Skeletal muscle cell (primary cell): ENCODE results near the gene BRD3.

Source experiments
- DNase-seq: peaks from one replicate; pipeline ENCODE4 v3.0.0-alpha.2; 2010; ENCODE audit warnings: low read depth
- H3K4me3 ChIP-seq: 2 replicates; pipeline ENCODE4 v1.5.1; 2011; ENCODE audit warnings: low read depth, mild to moderate bottlenecking, control low read depth, low read length, moderate library complexity

BRD3 gene

DNA sequence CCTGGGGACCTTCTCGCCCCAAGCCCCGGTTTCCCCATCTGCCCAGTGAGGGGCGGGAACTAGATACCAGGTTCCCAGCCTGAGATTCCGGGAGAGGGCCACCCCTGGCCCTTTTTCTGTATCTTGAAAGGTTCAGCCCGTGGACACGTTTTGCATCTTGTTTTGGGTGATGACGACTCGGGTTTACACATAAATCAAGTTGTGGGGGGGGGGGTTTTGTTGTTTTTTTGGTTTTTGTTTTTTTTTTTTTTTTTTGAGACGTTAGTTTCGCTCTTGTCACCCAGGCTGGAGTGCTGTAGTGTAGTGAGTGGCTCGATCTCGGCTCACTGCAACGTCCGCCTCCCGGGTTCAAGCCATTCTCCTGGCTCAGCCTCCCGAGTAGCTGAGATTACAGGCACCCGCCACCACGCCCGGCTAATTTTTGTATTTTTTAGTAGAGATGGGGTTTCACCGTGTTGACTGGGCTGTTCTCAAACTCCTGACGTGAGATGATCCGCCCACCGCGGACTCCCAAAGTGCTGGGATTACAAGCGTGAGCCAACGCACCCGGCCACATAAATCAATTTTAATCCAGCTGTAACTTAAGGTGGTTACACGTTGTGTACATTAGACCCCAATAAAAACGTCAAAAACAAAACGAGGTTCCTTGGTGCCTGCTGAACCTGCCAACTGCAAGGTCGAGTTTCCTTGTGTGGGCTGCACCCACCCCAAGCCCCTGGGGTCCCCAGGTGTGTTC, 1.1 kb upstream of the BRD3 start:
- DNase-seq: no peak

DNA sequence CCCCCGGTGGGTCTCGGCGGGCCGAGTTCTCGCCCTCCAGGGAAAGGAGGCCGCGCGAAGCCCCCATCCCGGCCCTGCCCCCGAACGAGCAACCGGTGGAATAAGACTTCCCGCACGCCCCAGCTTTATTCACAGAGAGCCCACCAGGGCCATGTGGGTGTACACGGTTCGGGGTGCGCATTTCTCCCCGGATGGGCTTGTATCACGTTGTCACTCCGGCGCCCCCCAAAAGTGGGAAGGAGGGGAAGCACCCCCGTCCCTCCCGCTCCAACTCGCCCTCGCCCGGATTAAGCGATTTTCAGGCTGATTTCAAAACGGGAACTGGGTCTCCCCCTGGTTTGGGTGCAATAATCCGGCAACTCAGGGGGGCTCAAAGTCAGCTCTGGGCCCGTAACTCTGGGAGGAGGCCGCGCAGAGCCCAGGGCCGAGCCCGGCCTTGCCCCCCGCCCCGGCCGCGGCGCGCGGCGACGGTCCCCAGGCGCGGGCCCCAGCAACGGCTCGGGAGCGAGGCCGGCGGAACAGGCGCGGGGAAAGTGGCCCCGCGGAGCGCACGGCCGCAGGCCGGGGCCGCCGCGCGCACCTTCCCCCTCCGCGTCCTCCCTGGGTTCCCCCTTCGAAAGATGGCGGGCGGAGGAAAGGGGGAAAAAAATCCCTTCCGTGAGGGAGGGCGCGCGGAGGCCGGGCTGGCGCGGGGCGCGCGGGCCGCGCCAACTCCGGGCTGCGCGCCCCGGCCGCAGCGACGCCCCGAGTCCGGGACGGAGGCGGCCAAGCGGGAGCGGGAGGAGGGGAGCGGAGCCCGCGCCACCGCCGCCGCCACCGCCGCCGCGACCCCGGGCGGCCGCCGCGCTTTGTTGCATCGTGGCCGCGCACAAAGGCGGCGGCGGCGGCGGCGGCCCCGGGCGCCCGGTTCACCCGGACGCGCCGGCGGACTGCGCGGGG, 644 bp downstream of the BRD3 start:
- no peak for DNase-seq

More for the DNA sequence above, 1.1 kb upstream of the BRD3 start:
- peak overlapping the region; percentile 48 for H3K4me3 ChIP-seq

GRCh38 chr9:134066526-134066912, 1.3 kb downstream of the BRD3 start:
- DNase-seq: no peak
- peak overlapping the region; percentile 64 for H3K4me3 ChIP-seq

More for the DNA sequence above, 644 bp downstream of the BRD3 start:
- peak overlapping the region; percentile 64 for H3K4me3 ChIP-seq

- peak overlapping the region; percentile 64 for H3K4me3 ChIP-seq
- peak; percentile 20 for DNase-seq
Observed at GRCh38 chr9:134065612-134066419, 2.0 kb downstream of the BRD3 start.

GRCh38 chr9:134064711-134065110, 3.1 kb downstream of the BRD3 start:
- H3K4me3 ChIP-seq: no peak overlapping the region
- DNase-seq: no peak

DNA sequence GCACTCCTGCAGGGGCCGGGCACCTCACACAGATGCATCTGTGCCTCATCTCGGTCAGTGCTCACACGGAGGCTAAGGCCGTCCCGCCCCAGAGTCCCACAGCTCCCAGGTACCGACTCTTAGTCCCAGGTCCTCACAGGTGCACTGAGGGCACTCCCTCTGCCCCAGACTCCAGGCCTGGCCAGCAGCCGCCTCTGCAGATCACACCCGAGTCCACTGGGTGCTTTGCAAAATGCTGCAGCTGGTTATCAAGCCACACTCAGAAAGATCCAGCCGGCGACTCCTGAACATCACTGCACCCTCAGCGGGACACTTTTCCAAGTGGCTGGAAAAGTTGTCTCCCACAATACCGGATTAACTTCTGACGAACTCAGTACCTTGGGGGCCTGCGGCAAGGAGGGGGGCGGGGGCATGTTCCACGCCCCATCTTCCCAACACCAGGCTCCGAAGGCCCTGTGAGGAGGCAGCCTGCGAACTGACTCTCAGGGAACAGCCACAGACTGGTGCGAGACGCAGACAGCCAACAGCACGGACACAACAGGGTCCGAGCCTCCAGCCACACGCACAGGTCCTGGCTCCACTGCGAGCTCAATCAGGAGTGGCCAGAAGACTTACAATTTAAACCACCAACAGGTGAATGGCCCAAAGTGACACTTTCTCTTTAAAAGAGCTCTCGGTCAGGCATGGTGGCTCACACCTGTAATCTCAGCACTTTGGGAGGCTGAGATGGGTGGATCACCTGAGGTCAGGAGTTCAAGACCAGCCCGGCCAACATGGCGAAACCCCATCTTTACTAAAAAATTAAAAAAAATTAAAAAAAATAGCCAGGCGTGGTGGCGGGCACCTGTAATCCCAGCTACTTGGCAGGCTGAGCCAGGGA, 4.0 kb downstream of the BRD3 start:
- H3K4me3 ChIP-seq: no peak overlapping the region
- no peak for DNase-seq

GRCh38 chr9:134063088-134063570, 4.7 kb downstream of the BRD3 start:
- DNase-seq: no peak
- no peak overlapping the region for H3K4me3 ChIP-seq

GRCh38 chr9:134062461-134063087, 5.3 kb downstream of the BRD3 start:
- no peak for DNase-seq
- no peak overlapping the region for H3K4me3 ChIP-seq

- H3K4me3 ChIP-seq: no peak overlapping the region
- peak; percentile 36 for DNase-seq
Observed at GRCh38 chr9:134061688-134062371, 6.0 kb downstream of the BRD3 start.

- no peak for DNase-seq
- H3K4me3 ChIP-seq: no peak overlapping the region
Observed at GRCh38 chr9:134061019-134061687, 6.7 kb downstream of the BRD3 start.

DNA sequence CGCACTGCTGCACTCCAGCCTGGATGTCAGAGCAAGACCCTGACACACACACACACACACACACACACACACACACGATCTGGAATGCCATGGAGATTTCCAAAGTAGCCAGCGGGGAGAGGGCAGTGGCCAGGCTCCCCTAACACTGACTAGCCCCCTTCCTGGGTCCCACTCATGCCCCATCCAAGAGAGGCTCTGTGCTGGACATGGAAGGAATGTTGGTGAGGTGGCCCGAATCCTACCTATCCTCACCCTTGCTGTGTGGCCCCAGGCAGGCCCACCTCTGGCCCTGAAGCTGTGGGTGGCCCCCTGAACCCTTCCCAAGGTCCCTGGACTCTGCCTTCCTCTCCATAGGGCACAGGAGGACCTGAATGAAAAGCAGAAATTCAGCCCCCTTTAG, 7.3 kb downstream of the BRD3 start:
- H3K4me3 ChIP-seq: no peak overlapping the region
- DNase-seq: no peak

- DNase-seq: no peak
- H3K4me3 ChIP-seq: no peak overlapping the region
Observed at GRCh38 chr9:134059661-134060395, 8.0 kb downstream of the BRD3 start.

DNA sequence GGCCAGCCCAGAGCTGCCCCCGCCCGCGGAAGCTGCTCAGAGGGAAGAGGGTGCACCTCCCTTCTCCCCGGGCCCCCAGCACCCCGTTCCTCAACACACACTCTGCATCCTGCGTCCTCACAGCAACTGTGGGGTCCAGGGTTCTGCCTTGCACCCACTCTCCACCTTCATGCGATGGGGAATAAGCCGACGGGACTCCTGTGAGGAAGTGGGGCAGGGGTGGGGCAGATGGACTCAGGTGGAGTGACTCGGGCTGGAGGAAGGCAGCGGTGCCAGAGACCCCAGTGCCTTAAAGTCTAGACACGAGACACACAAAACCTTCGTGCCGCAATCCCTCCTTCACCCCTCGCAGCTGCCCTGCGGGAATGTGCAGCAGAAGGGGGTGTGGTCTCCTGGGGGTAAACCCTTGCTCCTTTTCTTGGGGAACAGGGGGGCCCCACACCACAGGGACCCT, 8.6 kb downstream of the BRD3 start:
- H3K4me3 ChIP-seq: no peak overlapping the region
- no peak for DNase-seq

DNA sequence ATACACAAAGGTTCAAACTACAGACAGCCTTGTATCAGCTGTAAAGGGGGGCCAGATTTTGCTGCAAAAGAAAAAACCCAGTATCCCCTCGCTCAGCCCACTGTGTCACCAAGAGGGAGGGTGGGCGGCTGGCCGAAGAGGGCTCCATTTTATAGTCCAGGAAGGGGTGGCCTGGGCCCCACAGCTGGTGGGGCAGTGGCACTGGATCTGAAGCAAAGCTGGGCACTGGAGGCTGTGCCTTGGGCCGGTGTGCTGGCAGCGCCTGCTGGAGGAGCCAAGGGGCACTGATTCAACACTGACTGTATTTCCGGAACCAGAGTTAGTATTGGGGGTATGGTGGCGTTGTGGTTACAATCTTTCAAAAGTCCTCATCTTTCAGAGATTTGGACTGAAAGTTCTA, 9.1 kb downstream of the BRD3 start:
- H3K4me3 ChIP-seq: no peak overlapping the region
- no peak for DNase-seq

DNA sequence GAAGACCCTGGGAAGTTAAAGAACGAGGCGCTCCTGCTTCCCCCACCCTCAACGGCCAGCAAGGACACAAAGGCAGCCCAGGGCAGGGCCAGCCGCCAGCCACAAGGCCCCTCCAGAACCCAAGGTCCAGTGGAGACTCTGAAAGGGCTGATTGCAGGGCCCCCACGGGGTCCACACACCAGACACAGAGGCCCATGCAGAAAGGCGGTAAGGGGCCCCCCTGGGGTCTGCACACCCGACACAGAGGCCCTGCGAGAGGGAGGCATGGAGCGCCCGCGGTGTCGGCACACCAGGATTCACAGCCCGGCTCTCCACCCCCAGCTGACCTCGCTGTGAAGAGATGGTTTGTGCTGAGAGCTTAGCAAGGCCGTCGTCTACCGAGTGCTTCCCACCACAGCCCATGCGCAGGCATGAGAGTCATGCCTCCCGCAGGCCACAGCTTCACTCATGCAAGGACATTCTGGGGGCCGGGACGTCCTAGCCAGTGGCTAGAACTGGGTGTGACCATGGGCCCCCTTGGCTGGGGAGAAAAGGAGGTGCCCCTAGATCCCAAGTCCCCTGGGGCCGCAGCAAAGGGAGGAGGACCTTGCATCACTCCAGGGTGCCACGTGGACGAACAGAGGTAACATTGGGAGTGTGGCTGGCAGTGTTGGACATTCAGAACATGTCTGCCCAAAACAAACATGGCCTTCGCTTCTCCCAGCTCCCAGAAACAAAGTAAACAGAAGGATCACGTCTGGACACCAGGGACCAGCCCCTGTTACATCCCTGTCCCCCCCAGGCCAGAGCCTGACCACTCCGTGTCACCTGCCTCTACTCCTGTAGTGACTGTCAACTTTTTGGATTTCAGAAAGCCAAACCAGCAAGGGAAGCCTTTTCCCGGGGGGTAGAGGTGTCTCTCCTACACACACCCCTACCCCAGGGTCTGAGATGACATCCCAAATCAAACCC, 9.8 kb downstream of the BRD3 start:
- H3K4me3 ChIP-seq: no peak overlapping the region
- DNase-seq: no peak

DNA sequence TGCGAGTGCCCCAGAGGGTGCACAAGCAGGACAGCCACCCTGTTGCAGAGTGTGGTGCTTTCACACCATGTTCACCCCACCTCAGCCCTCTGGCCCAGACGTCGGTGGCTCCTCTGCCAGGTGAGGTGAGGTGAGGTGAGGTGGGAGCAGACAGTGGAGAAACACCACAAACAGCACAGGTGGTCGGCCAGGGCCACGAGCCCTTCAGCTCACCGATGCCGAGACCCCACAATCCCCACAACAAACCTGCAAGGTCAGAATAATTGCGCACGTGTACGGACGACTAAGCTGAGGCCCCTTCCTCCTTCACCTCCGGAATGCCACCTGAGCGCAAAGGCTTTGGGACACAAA, 10.5 kb downstream of the BRD3 start:
- H3K4me3 ChIP-seq: no peak overlapping the region
- no peak for DNase-seq
